Activated CD8-positive, alpha-beta memory T cell treated with anti-CD3 and anti-CD28 coated beads for 48 hours (primary cell): ENCODE measurements around the gene ANKRD34A.

Experiments
- DNase-seq, 3 experiments: peaks; one replicate each; pipeline ENCODE4 v3.0.0-alpha.2; 2020; ENCODE audit warnings: low read depth in 2 of 3, low spot score in 2 of 3

The ANKRD34A gene

DNA sequence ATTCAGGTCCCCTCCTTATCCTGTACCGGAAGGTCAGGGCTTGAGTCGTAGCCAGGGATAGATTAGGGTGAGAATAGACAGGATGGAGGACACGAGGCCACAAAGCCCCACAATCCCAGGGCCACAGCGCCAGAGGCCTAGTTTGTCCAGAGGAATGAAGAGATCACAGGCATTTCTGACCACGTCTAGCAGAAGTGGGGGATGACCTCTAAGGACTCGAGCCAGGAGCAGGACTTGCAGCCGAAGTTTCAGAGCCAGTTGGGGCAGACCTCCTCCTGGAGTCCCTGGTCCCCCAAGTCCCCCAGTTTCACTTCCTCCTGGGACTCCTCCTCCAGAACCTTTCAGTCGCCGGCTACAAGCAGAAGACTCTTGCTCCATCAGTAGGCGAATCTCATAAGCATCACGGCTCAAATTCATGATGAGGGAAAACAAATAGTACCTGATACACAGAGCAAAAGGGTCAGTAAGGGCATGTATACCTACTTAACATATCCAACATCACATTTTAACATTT is 52.2 kb downstream of the ANKRD34A start:
- no peak for DNase-seq
